Measurements from ENCODE around the gene WDR5. TPM values are rescaled to one million over a fixed set of nuclear protein-coding genes. Genes with fewer than 3 reads are reported as not detected.

WDR5 gene
- total and polyA plus RNA-seq, 9 of the 15 experiments (the other 6 are each of a cell fraction or from before 2014, with no cell fraction given) = 3.0 to 56.8 (median 38.6) TPM

GRCh38 chr9:134103391-134103998 lies 32.4 kb upstream of the WDR5 start:
- Histone ChIP-seq H3K36me3 (ENCODE audit: control insufficient read depth, insufficient read depth, low read length) (no peaks in the 10 kb centered on the region), H3K4me3 (no peak overlapping the region), H3K9ac (ENCODE audit: insufficient read depth in 1 of 2, low read depth in 2 of 2, low read length in 2 of 2) (no peak overlapping the region), H3K79me2 (ENCODE audit: control insufficient read depth, insufficient read depth, low read length) (no peaks in the 10 kb centered on the region), H3K4me2 (ENCODE audit: insufficient read depth, low read length) (no peak overlapping the region), H4K20me1 (replicated peaks; ENCODE audit: control insufficient read depth, insufficient read depth, low read length) (peaks cover 4% of the 10 kb centered on the region; the same call in 1 of the 2 replicates), H2AFZ (ENCODE audit: low read depth, low read length) (no peak overlapping the region), H3K4me1 (replicated peaks in 1 of 2; ENCODE audit: control insufficient read depth in 2 of 2, insufficient read depth in 2 of 2, low read length in 2 of 2) (no peaks in the 10 kb centered on the region), H3K27ac (ENCODE audit: extremely low read depth, low read depth, low read length) (no peak overlapping the region), H3K9me1 (ENCODE audit: control insufficient read depth, insufficient read depth, low read length) (no peaks in the 10 kb centered on the region), H3K27me3 (ENCODE audit: control insufficient read depth in 2 of 2, insufficient read depth in 2 of 2, low read length in 2 of 2) (peaks cover 13 to 31% of the 10 kb centered on the region in 2 experiments; a peak in 3 of 5 replicates), H3K9me3 (replicated peaks; ENCODE audit: control insufficient read depth, insufficient read depth, low read depth, low read length) (no peaks in the 10 kb centered on the region)
- intact Hi-C loops (cut with micrococcal nuclease) = no loop called here
- no peak for DNase-seq (ENCODE audit: extremely low read depth in 1 of 4, low spot score in 3 of 4)
- CTCF ChIA-PET (ENCODE audit: low intra/inter-chr PET ratio) = no interaction called here
- in situ Hi-C loops (cut with MboI) = no loop called here
- POLR2A ChIA-PET = no interaction called here
- TF ChIP-seq ZBTB7A (IDR thresholded peaks at IDR 0.05; ENCODE audit: borderline replicate concordance, control insufficient read depth, low read depth, low read length) (no peak), KDM1A (IDR thresholded peaks at IDR 0.05) (peak; percentile 27 to 40; a peak in 2 of 4 replicates), HDAC1 (IDR thresholded peaks at IDR 0.05) (0 out of 4 replicates have a peak, but pooled peaks of 1 of the 2 experiments have one; percentile 26), RBM17 (IDR thresholded peaks at IDR 0.05; ENCODE audit: borderline replicate concordance, low read depth, low read length) (no peak), BACH1 (tag; IDR thresholded peaks at IDR 0.05) (no peak), CTBP1 (IDR thresholded peaks at IDR 0.05; ENCODE audit: borderline replicate concordance) (0 out of 2 replicates have a peak, but pooled peaks have one; percentile 32), NFRKB (IDR thresholded peaks at IDR 0.05; ENCODE audit: low read depth) (no peak)
- WGBS (ENCODE audit: insufficient coverage, low coverage, missing lambda C conversion rate) = 0% methylated on average over 4 of the region's 5 CpGs
- ATAC-seq = no peak
- no peak for FAIRE-seq
- no TSS peak for BruUV-seq (replicated peaks)

Data from K562 (cell line).